WTC11 (cell line): ENCODE measurements around the gene CARMIL1. TPM values are rescaled to one million over a fixed set of nuclear protein-coding genes. Genes with fewer than 3 reads are reported as not detected.

Source experiments
- ATAC-seq: fragments of 200-7000 bp; cut with Tn5 transposase; 2 replicates; pipeline ENCODE4 v1.10.0; 2021; ENCODE audit warnings: mild to moderate bottlenecking, moderate library complexity
- CTCF ChIA-PET: fragments of 300-600 bp; sonication (Branson Sonifier 250); formaldehyde crosslinking; loops from one replicate; lab custom pipeline; 2021; ENCODE audit warnings: antibody characterized with exemption; lab: Charles Lee
- POLR2A ChIA-PET: fragments of 350-600 bp; sonication (Branson Sonifier 250); formaldehyde crosslinking; loops from one replicate; lab custom pipeline; 2021; ENCODE audit warnings: antibody characterized with exemption; lab: Charles Lee
- DNase-seq: peaks from one replicate; pipeline ENCODE4 v3.0.0; 2021; ENCODE audit warnings: low spot score
- H3K27ac Mint-ChIP-seq: 2 replicates; pipeline ENCODE4 v1.8.0; 2021; ENCODE audit warnings: mixed read lengths
- H3K27me3 Mint-ChIP-seq: 2 replicates; pipeline ENCODE4 v1.8.0; 2021; ENCODE audit warnings: low read depth, mild to moderate bottlenecking, moderate library complexity, mixed read lengths
- H3K36me3 Mint-ChIP-seq: 2 replicates; pipeline ENCODE4 v1.8.0; 2021; ENCODE audit warnings: mixed read lengths
- H3K4me1 Mint-ChIP-seq: 2 replicates; pipeline ENCODE4 v1.8.0; 2022; ENCODE audit warnings: mixed read lengths
- H3K4me3 Mint-ChIP-seq: 2 replicates; pipeline ENCODE4 v1.8.0; 2021; ENCODE audit warnings: mild to moderate bottlenecking, moderate library complexity, mixed read lengths
- H3K9me3 Mint-ChIP-seq: 2 replicates; pipeline ENCODE4 v1.8.0; 2021; ENCODE audit warnings: mixed read lengths
- ATF1 ChIP-seq: sonication (generic); formaldehyde crosslinking; IDR thresholded peaks from 2 replicates; pipeline ENCODE4 v1.8.1; 2023; ENCODE audit warnings: mild to moderate bottlenecking, moderate library complexity, missing genetic modification reagents
- CBFB ChIP-seq: sonication (generic); formaldehyde crosslinking; IDR thresholded peaks from 2 replicates; pipeline ENCODE4 v1.8.1; 2022; ENCODE audit warnings: mild to moderate bottlenecking, low read depth, missing genetic modification reagents
- ERG ChIP-seq: fragments of 250-450 bp; sonication (Bioruptor Pico); IDR thresholded peaks from 2 replicates; pipeline ENCODE4 v1.8.0; 2021; ENCODE audit warnings: mild to moderate bottlenecking
- HMGA2 ChIP-seq: fragments of 250-450 bp; sonication (Bioruptor Pico); IDR thresholded peaks from 2 replicates; pipeline ENCODE4 v1.4.0; 2021; ENCODE audit warnings: mild to moderate bottlenecking, moderate library complexity
- KAT7 ChIP-seq: sonication (generic); formaldehyde crosslinking; IDR thresholded peaks from 2 replicates; pipeline ENCODE4 v1.8.1; 2023; ENCODE audit warnings: missing genetic modification reagents, mild to moderate bottlenecking, borderline replicate concordance
- NFE2L1 ChIP-seq: sonication (generic); formaldehyde crosslinking; IDR thresholded peaks from 2 replicates; pipeline ENCODE4 v1.8.1; 2023; ENCODE audit warnings: missing genetic modification reagents
- PREB ChIP-seq: sonication (generic); formaldehyde crosslinking; IDR thresholded peaks from 2 replicates; pipeline ENCODE4 v1.8.1; 2022; ENCODE audit warnings: mild to moderate bottlenecking, missing genetic modification reagents, moderate library complexity, borderline replicate concordance
- PRRX2 ChIP-seq: fragments of 250-450 bp; sonication (Bioruptor Pico); IDR thresholded peaks from 2 replicates; pipeline ENCODE4 v1.8.0; 2021; ENCODE audit warnings: mild to moderate bottlenecking
- RELA ChIP-seq: sonication (generic); formaldehyde crosslinking; IDR thresholded peaks from 2 replicates; pipeline ENCODE4 v1.8.1; 2022; ENCODE audit warnings: missing genetic modification reagents, mild to moderate bottlenecking, borderline replicate concordance
- TP53 ChIP-seq: sonication (generic); formaldehyde crosslinking; IDR thresholded peaks from 2 replicates; pipeline ENCODE4 v1.8.1; 2023; ENCODE audit warnings: mild to moderate bottlenecking, missing genetic modification reagents
- USF2 ChIP-seq: sonication (generic); formaldehyde crosslinking; IDR thresholded peaks from 2 replicates; pipeline ENCODE4 v1.8.1; 2023; ENCODE audit warnings: mild to moderate bottlenecking, missing genetic modification reagents, moderate library complexity
- ZBTB21 ChIP-seq: sonication (generic); formaldehyde crosslinking; IDR thresholded peaks from 2 replicates; pipeline ENCODE4 v1.8.1; 2023; ENCODE audit warnings: mild to moderate bottlenecking, missing genetic modification reagents, borderline replicate concordance
- ZNF396 ChIP-seq: fragments of 250-450 bp; sonication (Bioruptor Pico); IDR thresholded peaks from 2 replicates; pipeline ENCODE4 v1.8.0; 2021; ENCODE audit warnings: mild to moderate bottlenecking, moderate library complexity, borderline replicate concordance
- ZNF425 ChIP-seq: fragments of 250-450 bp; sonication (Bioruptor Pico); conservative IDR thresholded peaks from 2 replicates; pipeline ENCODE4 v1.9.0; 2021; ENCODE audit warnings: mild to moderate bottlenecking
- total RNA-seq: library from RNA; stranded (reverse); gene quantifications from 3 replicates; pipeline ENCODE4 v1.2.3, GENCODE V29; 2021
- TF ChIP-seq, protein P1 (sequence below): sonication (generic); formaldehyde crosslinking; IDR thresholded peaks from 2 replicates; pipeline ENCODE4 v1.8.0; 2023; ENCODE audit warnings: missing genetic modification reagents, mild to moderate bottlenecking, borderline replicate concordance
- TF ChIP-seq, protein P2 (sequence below): sonication (generic); formaldehyde crosslinking; IDR thresholded peaks from 2 replicates; pipeline ENCODE4 v1.8.1; 2022; ENCODE audit warnings: missing genetic modification reagents, borderline replicate concordance
- TF ChIP-seq, protein P3 (sequence below): sonication (generic); formaldehyde crosslinking; IDR thresholded peaks from 2 replicates; pipeline ENCODE4 v1.8.0; 2022; ENCODE audit warnings: mild to moderate bottlenecking, missing genetic modification reagents
- TF ChIP-seq, protein P4 (sequence below): sonication (generic); formaldehyde crosslinking; IDR thresholded peaks from 2 replicates; pipeline ENCODE4 v1.8.1; 2023; ENCODE audit warnings: mild to moderate bottlenecking, missing genetic modification reagents
- TF ChIP-seq, protein P5 (sequence below): sonication (generic); formaldehyde crosslinking; IDR thresholded peaks from 2 replicates; pipeline ENCODE4 v1.8.1; 2023; ENCODE audit warnings: mild to moderate bottlenecking, missing genetic modification reagents

CARMIL1 gene
- total RNA-seq, 1 experiment from 2014 or later, result 36.2 TPM

- Mint-ChIP-seq H3K27ac (no peak overlapping the region), H3K4me3 (no peak overlapping the region), H3K9me3 (no peaks in the 10 kb centered on the region), H3K27me3 (no peaks in the 10 kb centered on the region), H3K4me1 (no peaks in the 10 kb centered on the region), H3K36me3 (peaks cover 6% of the 10 kb centered on the region)
- TF ChIP-seq NFE2L1 (CRISPR knock-in tag) (no peak), PREB (no peak), ZNF425 (CRISPR knock-in tag) (no peak), USF2 (CRISPR knock-in tag) (no peak), ERG (CRISPR knock-in tag) (no peak), ZBTB21 (CRISPR knock-in tag) (no peak), TP53 (CRISPR knock-in tag) (no peak), ZNF396 (CRISPR knock-in tag) (no peak), ATF1 (CRISPR knock-in tag) (no peak), HMGA2 (CRISPR knock-in tag) (no peak), CBFB (CRISPR knock-in tag) (no peak), RELA (CRISPR knock-in tag) (no peak), PRRX2 (no peak), KAT7 (CRISPR knock-in tag) (no peak)
- TF ChIP-seq, protein P1, sequence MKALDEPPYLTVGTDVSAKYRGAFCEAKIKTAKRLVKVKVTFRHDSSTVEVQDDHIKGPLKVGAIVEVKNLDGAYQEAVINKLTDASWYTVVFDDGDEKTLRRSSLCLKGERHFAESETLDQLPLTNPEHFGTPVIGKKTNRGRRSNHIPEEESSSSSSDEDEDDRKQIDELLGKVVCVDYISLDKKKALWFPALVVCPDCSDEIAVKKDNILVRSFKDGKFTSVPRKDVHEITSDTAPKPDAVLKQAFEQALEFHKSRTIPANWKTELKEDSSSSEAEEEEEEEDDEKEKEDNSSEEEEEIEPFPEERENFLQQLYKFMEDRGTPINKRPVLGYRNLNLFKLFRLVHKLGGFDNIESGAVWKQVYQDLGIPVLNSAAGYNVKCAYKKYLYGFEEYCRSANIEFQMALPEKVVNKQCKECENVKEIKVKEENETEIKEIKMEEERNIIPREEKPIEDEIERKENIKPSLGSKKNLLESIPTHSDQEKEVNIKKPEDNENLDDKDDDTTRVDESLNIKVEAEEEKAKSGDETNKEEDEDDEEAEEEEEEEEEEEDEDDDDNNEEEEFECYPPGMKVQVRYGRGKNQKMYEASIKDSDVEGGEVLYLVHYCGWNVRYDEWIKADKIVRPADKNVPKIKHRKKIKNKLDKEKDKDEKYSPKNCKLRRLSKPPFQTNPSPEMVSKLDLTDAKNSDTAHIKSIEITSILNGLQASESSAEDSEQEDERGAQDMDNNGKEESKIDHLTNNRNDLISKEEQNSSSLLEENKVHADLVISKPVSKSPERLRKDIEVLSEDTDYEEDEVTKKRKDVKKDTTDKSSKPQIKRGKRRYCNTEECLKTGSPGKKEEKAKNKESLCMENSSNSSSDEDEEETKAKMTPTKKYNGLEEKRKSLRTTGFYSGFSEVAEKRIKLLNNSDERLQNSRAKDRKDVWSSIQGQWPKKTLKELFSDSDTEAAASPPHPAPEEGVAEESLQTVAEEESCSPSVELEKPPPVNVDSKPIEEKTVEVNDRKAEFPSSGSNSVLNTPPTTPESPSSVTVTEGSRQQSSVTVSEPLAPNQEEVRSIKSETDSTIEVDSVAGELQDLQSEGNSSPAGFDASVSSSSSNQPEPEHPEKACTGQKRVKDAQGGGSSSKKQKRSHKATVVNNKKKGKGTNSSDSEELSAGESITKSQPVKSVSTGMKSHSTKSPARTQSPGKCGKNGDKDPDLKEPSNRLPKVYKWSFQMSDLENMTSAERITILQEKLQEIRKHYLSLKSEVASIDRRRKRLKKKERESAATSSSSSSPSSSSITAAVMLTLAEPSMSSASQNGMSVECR (CRISPR knock-in tag), result no peak
- TF ChIP-seq, protein P2, sequence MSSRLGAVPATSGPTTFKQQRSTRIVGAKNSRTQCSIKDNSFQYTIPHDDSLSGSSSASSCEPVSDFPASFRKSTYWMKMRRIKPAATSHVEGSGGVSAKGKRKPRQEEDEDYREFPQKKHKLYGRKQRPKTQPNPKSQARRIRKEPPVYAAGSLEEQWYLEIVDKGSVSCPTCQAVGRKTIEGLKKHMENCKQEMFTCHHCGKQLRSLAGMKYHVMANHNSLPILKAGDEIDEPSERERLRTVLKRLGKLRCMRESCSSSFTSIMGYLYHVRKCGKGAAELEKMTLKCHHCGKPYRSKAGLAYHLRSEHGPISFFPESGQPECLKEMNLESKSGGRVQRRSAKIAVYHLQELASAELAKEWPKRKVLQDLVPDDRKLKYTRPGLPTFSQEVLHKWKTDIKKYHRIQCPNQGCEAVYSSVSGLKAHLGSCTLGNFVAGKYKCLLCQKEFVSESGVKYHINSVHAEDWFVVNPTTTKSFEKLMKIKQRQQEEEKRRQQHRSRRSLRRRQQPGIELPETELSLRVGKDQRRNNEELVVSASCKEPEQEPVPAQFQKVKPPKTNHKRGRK (CRISPR knock-in tag), result no peak
- TF ChIP-seq, protein P3, sequence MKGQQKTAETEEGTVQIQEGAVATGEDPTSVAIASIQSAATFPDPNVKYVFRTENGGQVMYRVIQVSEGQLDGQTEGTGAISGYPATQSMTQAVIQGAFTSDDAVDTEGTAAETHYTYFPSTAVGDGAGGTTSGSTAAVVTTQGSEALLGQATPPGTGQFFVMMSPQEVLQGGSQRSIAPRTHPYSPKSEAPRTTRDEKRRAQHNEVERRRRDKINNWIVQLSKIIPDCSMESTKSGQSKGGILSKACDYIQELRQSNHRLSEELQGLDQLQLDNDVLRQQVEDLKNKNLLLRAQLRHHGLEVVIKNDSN (CRISPR knock-in tag), result no peak
- TF ChIP-seq, protein P4, sequence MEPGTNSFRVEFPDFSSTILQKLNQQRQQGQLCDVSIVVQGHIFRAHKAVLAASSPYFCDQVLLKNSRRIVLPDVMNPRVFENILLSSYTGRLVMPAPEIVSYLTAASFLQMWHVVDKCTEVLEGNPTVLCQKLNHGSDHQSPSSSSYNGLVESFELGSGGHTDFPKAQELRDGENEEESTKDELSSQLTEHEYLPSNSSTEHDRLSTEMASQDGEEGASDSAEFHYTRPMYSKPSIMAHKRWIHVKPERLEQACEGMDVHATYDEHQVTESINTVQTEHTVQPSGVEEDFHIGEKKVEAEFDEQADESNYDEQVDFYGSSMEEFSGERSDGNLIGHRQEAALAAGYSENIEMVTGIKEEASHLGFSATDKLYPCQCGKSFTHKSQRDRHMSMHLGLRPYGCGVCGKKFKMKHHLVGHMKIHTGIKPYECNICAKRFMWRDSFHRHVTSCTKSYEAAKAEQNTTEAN (CRISPR knock-in tag), result no peak
- TF ChIP-seq, protein P5, sequence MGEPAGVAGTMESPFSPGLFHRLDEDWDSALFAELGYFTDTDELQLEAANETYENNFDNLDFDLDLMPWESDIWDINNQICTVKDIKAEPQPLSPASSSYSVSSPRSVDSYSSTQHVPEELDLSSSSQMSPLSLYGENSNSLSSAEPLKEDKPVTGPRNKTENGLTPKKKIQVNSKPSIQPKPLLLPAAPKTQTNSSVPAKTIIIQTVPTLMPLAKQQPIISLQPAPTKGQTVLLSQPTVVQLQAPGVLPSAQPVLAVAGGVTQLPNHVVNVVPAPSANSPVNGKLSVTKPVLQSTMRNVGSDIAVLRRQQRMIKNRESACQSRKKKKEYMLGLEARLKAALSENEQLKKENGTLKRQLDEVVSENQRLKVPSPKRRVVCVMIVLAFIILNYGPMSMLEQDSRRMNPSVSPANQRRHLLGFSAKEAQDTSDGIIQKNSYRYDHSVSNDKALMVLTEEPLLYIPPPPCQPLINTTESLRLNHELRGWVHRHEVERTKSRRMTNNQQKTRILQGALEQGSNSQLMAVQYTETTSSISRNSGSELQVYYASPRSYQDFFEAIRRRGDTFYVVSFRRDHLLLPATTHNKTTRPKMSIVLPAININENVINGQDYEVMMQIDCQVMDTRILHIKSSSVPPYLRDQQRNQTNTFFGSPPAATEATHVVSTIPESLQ (CRISPR knock-in tag), result no peak
- POLR2A ChIA-PET, result no interaction called here
- ATAC-seq (no peak), DNase-seq (no peak)
- CTCF ChIA-PET, result interaction anchor here (0.6 kb wide), 1 partner anchor 295 kb away, joined by 3 read pairs; no protein-coding TSS in a partner anchor
Measured at GRCh38 chr6:25608558-25609174, 329.5 kb downstream of the CARMIL1 start.
